Transverse colon (tissue), 4 donors: ENCODE measurements around the gene MEIS2.

Experiments
- EP300 ChIP-seq: sonication (generic); formaldehyde crosslinking; IDR thresholded peaks from one replicate; pipeline ENCODE4 v1.6.1; 2017; ENCODE audit warnings: antibody characterized with exemption, low read depth
- POLR2A ChIP-seq: fragments of 450-650 bp; IDR thresholded peaks from one replicate; pipeline ENCODE4 v1.6.1; 2016; ENCODE audit warnings: antibody characterized with exemption, mild to moderate bottlenecking, moderate library complexity
- POLR2AphosphoS5 ChIP-seq, 3 donors: sonication (generic); formaldehyde crosslinking; IDR thresholded peaks; one replicate each; pipeline ENCODE4 v1.6.1; 2016; ENCODE audit warnings: antibody characterized with exemption in 3 of 3
- TF ChIP-seq, protein P1 (sequence below), 5 experiments: fragments of 200-600 bp in 3 of 5; fragments of 450-650 bp in 2 of 5; sonication (generic) in 3 of 5; IDR thresholded peaks; 1 replicate in 2 of 5; 2 replicates in 3 of 5; pipeline ENCODE4 v1.5.1; 2016 to 2017; ENCODE audit warnings: antibody characterized with exemption in 5 of 5, inconsistent platforms in 3 of 5, mild to moderate bottlenecking in 2 of 5, moderate library complexity in 1 of 5

DNA sequence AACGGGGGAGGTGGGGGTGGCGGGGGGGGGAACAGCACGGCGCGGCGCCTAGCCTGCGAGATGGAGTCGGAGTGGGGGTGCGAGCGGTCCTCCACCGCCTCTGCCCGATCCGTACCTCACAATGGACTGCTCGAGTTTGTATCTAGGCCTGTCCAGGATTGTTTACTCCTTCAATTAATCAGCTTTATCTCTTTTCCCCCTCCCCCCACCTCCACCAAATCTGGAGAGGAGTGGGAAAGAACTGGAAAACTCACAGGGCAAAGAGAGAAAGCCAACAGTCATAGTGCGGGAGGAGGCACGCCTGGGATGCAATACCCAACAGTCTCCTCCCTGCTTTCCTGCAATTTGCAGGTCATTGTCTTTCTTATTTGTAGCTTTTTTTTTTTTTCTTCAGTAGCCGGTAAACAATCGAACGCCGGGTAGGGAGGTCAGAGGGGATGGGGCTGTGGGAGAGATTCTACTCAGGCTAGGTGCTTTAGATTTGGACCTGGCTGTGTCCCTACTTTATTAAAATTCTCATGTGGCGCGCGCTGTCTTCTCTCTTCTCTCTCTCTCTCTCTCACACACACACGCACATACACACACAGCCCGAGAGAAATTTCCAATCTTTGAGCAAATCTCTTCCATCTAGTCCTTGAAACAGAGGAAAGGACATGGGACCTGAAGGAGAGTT, 6.9 kb upstream of the MEIS2 start:
- TF ChIP-seq, protein P1, sequence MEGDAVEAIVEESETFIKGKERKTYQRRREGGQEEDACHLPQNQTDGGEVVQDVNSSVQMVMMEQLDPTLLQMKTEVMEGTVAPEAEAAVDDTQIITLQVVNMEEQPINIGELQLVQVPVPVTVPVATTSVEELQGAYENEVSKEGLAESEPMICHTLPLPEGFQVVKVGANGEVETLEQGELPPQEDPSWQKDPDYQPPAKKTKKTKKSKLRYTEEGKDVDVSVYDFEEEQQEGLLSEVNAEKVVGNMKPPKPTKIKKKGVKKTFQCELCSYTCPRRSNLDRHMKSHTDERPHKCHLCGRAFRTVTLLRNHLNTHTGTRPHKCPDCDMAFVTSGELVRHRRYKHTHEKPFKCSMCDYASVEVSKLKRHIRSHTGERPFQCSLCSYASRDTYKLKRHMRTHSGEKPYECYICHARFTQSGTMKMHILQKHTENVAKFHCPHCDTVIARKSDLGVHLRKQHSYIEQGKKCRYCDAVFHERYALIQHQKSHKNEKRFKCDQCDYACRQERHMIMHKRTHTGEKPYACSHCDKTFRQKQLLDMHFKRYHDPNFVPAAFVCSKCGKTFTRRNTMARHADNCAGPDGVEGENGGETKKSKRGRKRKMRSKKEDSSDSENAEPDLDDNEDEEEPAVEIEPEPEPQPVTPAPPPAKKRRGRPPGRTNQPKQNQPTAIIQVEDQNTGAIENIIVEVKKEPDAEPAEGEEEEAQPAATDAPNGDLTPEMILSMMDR (IDR thresholded peaks at IDR 0.05) = no peak
- TF ChIP-seq EP300 = no peak
- TF ChIP-seq POLR2A = no peak
- TF ChIP-seq POLR2AphosphoS5 (IDR thresholded peaks at IDR 0.05) = peak in 1 of 3 donors; percentile 12
